ENCODE results near the gene CCDC47.
"Not testable (repeated sequence)": the region's sequence is repeated elsewhere in the genome, so short reads cannot be mapped to it uniquely, and the experiment has no call there.

Gene CCDC47, protein sequence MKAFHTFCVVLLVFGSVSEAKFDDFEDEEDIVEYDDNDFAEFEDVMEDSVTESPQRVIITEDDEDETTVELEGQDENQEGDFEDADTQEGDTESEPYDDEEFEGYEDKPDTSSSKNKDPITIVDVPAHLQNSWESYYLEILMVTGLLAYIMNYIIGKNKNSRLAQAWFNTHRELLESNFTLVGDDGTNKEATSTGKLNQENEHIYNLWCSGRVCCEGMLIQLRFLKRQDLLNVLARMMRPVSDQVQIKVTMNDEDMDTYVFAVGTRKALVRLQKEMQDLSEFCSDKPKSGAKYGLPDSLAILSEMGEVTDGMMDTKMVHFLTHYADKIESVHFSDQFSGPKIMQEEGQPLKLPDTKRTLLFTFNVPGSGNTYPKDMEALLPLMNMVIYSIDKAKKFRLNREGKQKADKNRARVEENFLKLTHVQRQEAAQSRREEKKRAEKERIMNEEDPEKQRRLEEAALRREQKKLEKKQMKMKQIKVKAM

DNA sequence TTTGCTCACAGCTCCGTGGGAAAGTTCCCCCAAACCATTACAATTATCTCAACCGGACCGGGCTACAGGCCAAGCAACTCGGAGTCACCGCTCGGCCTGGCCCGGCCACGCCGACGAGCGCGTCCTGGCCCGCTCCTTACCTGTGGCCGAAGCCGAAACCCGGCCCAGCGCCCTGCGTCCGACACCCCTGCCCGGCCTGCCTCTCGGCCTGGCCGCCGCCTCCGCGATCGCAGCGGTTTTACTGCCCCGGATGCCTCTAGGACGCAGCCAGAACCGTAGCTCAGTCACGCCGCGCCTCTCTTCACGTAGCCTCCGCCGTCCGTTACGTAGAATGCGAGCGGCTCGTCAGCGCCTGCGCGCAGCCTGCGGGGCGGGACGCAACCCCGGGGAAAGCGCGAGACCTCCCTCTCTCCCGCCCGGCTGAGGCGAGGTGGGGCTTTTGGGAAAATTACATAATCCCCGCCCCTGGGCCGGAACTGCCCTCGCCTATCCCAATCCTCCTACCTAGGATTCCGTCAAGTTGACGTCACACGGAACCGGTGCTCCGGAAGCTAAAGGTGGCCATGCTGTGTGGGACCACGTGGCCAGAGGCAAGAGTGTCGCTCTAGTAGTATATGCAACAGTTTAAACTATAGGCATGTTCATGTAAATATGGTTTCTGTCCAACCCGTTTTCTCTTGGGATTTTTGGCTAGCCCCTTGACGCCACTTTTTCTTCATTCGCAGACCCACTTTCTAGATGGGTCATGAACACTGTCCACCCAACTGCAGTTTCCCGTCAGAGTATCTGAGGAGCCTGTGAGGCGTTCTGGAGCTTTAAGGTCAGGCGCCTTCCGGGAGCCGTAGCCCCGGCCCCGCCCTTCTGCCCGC, at the start of gene CCDC47:
Gene CCDC47 (minus strand): TSS at position 326 of the 869 bp plus-strand sequence. CDS start 7,422 bp downstream, outside the sequence.
- peak; percentile 91 to 98 (median 94) for DNase-seq (ENCODE audit: low read depth in 2 of 3, low spot score in 2 of 3)

GRCh38 chr17:63822537-63822936, 49.1 kb upstream of the CCDC47 start:
- DNase-seq (ENCODE audit: low read depth in 2 of 3, low spot score in 2 of 3), result no peak

- no peak for DNase-seq (ENCODE audit: low read depth in 2 of 3, low spot score in 2 of 3)
Measured at GRCh38 chr17:63821804-63822203, 48.4 kb upstream of the CCDC47 start.

DNA sequence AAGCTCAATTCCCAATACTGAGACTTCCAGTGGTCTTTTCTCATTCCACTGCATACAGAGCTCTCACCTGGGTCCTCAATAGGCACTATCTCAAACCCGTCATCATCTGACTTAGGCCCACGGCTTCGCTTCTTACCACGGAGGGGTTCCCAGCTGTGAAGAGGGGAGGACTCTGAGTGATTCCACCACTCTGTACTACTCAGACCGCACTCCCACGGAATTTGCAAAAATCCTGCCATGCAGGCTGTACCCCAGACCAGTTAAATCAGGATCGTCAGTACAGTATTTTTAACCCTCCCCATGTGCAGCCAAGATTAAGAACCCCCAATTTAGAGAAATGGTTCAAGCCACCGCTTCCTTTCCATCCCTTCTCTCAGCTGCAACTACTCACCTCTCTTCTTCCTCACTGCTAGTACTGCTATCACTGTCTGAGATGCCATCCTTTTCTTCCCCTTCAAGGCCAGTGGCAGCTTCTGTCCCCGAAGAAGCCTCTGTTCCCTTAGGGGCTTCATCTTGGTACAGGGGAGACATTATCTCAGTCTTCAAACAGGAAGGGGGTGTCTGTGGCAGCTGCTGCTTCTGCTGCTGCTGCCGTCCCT, 47.7 kb upstream of the CCDC47 start:
- DNase-seq (ENCODE audit: low read depth in 2 of 3, low spot score in 2 of 3), result no peak

DNA sequence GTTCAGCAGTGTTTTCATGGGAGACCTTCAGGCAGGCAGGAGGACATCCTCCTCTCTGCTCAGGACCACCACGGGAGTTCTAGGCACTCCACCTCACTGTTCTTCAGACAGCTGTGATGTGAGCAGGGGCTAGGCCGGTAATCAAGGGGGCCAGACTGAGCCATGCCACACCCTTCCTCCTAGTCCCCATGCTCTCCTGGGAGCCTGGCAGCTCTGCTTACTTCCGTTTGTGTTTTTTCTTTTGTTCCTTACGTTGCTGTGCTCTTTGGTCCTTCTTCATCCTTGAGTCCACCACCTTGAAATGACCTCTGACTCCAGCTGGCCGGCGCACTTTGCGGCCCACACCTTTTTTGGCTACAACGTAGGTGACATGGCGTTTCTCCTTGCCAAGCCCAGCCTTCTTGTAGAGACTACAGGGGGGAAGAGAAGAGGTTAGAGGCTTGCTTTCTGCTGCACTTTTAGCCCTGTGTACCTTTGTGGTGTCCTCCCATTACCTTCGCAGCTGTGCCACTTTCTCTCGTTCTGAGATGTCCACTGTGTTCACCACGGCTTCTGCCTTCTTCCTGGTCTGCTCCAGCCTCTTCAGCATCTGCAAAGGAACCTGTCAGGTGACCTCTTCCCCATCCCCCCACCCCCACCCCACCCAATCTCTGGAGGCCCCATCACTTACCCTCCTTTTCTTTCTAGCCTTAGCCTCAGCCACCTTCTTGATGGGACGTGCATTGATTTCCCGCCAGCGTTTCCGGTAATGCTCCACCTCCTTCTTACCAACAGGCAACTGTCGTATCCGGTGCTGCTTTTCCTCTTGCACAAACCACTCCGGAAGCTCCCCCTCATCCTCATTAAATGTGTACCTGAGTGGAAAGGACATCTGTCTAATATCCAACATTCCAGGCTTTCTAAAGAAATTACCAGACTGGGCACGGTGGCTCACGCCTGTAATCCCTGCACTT, 46.5 kb upstream of the CCDC47 start:
- no peak for DNase-seq (ENCODE audit: low read depth in 2 of 3, low spot score in 2 of 3)

GRCh38 chr17:63819131-63819530, 45.7 kb upstream of the CCDC47 start:
- DNase-seq (ENCODE audit: low read depth in 2 of 3, low spot score in 2 of 3), result no peak

DNA sequence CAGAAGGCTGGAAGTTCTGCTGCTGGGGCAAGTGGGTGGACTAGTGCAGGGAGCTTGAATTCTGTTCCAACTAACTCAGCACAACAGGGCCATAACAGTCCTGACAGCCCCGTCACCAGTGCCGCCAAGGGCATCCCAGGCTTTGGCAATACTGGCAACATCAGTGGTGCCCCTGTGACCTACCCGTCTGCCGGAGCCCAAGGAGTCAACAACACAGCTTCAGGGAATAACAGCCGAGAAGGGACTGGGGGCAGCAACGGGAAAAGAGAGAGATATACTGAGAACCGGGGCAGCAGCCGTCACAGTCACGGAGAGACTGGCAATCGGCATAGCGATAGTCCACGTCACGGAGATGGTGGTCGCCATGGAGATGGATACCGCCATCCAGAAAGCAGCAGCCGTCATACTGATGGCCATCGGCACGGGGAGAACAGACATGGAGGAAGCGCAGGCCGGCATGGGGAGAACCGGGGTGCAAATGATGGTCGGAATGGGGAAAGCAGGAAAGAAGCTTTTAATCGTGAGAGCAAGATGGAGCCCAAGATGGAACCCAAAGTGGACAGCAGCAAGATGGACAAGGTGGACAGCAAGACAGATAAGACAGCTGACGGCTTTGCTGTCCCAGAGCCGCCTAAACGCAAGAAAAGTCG, 44.5 kb upstream of the CCDC47 start:
- no peak for DNase-seq (ENCODE audit: low read depth in 2 of 3, low spot score in 2 of 3)

DNA sequence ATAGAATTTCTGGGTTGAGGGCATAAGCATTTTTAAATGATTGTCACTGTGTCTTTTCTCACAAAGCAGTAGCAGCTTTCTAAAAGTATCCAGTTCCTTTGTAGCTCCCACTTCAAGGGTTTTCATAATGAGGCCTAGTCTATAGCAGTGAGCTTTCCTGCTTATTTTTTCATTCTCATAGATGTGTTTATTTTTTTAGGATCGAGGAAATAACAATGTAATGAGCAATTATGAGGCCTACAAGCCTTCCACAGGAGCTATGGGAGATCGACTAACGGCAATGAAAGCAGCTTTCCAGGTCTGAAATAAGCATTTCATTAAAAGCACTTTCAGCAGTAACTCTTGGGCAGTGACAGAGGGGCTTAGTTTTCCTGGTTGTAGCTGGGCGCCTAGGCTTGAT, 43.3 kb upstream of the CCDC47 start:
- DNase-seq (ENCODE audit: low read depth in 2 of 3, low spot score in 2 of 3), result no peak

DNA sequence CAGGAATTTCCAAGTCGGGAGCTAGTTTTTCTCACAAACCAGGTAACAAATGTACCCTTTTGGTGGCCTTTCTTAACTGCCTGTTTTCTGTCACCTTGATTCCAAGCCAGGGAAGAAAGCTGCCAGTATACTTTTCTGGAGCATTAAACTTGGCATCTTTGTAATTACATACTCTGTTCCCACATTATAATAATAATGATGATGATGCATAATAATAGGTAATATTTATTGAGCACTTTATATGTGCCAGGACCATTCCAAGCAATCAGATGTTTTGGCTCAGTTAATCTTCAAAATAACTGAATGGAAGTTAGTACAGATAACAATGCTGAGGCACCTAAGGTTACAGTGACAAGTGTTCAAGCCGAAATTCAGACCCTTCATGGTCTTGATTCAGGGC, 42.7 kb upstream of the CCDC47 start:
- DNase-seq (ENCODE audit: low read depth in 2 of 3, low spot score in 2 of 3), result no peak

- no peak for DNase-seq (ENCODE audit: low read depth in 2 of 3, low spot score in 2 of 3)
Measured at GRCh38 chr17:63809970-63810369, 36.6 kb upstream of the CCDC47 start.

DNA sequence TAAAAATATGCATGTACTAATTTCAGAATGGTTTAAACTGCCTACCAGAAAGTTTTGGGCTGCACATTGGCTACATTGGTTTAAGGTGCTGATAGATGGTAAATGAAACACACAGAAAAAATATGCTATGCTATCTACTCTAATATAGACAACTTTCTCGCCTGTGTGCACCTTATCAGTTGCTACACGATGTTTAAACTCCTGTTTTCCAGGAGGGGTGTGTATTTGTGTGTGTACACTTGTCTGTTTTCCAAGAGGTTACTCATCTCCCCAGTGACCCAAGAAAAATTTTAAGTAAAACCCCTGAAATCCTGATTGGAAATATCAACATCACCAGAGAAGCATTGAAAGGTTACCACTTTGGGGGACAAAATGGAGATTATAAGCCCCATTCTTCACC, 32.2 kb upstream of the CCDC47 start:
- no peak for DNase-seq (ENCODE audit: low read depth in 2 of 3, low spot score in 2 of 3)

DNA sequence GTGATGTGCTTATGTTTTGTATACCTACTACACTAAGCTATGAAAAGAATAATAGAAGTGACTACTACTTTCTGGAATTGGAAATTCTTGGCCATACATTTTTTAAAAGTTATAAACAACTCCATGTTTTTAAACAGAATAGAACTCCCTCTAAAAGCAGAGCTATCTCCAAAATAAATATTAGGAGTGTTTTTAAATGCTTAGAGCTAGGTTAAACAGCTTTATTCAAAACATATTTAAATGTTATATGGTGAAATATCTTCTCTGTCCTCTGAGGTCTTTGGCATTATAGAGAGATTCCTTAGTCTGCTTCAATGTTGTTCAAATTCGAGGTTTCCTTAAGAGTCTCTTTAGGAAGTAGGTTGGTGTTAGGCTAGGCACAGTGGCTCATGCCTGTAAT, 30.9 kb upstream of the CCDC47 start:
- DNase-seq (ENCODE audit: low read depth in 2 of 3, low spot score in 2 of 3), result no peak

GRCh38 chr17:63800783-63801182, 27.4 kb upstream of the CCDC47 start:
- DNase-seq (ENCODE audit: low read depth in 2 of 3, low spot score in 2 of 3), result no peak

GRCh38 chr17:63798572-63799106, 25.2 kb upstream of the CCDC47 start:
- DNase-seq (ENCODE audit: low read depth in 2 of 3, low spot score in 2 of 3), result no peak

GRCh38 chr17:63796375-63796774, 23.0 kb upstream of the CCDC47 start:
- DNase-seq (ENCODE audit: low read depth in 2 of 3, low spot score in 2 of 3), result not testable (repeated sequence)

DNA sequence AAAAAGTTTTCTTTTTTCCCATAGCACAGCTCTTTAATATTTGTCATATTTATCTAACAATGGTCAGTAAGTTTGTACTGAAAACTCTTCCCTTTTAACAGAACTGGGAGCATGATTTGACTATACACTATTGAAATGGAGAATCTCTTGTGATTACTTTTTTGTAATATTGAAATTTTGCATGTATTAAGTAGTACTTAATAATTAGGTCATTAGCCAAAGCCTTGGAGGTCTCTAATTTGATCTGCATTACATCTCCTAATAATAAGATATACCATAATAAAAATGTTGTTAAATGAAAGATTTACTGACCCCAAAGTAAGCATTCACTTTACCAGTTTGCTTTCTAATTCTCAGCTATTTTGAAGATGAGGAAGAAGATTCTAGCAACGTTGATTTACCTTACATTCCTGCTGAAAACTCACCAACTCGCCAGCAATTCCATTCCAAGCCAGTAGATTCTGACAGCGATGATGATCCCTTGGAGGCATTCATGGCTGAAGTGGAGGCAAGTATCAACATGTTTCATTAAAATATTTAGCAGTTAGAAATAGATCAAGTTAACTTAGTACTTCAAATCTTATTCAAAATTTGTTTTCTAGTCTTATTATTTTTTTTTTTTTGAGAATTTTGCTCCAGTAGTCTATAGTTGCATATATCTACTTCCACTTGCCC, 18.8 kb upstream of the CCDC47 start:
- no peak for DNase-seq (ENCODE audit: low read depth in 2 of 3, low spot score in 2 of 3)

DNA sequence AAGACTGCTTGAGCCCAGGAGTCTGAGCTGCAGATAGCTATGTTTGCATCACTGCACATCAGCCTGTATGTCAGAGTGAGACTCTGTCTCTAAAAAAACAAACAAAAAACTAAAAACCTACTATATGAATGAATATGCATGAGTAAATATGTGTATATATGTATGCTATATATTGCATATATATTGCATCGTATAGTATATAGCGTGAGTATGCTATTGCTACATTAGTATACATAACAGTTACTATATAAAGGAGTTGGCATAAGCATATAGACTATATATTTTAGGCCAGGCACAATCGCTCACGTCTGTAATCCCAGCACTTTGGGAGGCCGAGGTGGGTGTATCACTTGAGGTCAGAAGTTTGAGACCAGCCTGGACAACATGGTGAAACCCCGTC, 16.7 kb upstream of the CCDC47 start:
- DNase-seq (ENCODE audit: low read depth in 2 of 3, low spot score in 2 of 3), result no peak

DNA sequence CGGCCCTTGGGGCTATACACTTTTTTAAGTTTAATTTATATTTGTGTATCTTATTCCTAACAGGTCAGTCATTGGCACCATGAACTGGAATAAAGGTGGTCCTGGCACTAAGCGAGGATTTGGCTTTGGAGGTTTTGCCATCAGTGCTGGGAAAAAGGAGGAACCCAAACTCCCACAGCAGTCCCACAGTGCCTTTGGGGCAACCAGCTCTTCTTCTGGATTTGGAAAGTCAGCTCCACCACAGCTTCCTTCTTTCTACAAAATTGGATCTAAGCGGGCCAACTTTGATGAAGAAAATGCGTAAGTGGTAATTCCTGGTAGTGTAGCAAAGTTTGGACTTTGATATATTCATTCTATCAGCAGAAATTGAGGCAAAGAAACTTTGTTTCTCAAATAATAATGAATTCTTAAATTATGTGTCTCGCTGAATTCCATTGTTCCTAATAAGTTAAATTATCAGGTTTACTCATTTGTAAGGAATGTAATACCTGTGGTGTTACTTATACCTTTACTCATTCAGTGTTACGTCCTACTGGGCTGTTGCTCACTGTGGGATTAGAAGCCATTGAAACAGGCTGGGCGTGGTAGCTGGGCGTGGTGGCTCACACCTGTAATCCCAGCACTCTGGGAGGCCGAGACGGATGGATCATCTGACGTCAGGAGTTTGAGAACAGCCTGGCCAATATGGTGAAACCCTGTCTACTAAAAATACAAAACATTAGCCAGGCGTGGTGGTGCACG, 13.7 kb upstream of the CCDC47 start:
- DNase-seq (ENCODE audit: low read depth in 2 of 3, low spot score in 2 of 3), result no peak
